Motor neuron (in vitro differentiated cells): ENCODE measurements around the gene MDN1. TPM values are rescaled to one million over a fixed set of nuclear protein-coding genes. Genes with fewer than 3 reads are reported as not detected.
"Not testable (repeated sequence)": the region's sequence is repeated elsewhere in the genome, so short reads cannot be mapped to it uniquely, and the experiment has no call there.

ENCODE experiments used
- ATAC-seq, 8 experiments: fragments of 200-7000 bp; cut with Tn5 transposase; replicated peaks in 6 of 8; 2 replicates each; pipeline ENCODE4 v1.8.0; 2021; ENCODE audit warnings: mild to moderate bottlenecking in 8 of 8, moderate library complexity in 8 of 8
- H3K27ac ChIP-seq, 2 donors: fragments of 250-450 bp; sonication (Bioruptor Pico); 2 replicates each; pipeline ENCODE4 v1.9.0; 2021; ENCODE audit warnings: antibody characterized with exemption in 2 of 2, mild to moderate bottlenecking in 2 of 2, moderate library complexity in 1 of 2
- H3K4me1 ChIP-seq, 2 donors: fragments of 250-450 bp; sonication (Bioruptor Pico); replicated peaks in 1 of 2; 2 replicates each; pipeline ENCODE4 v1.6.1; 2021; ENCODE audit warnings: antibody characterized with exemption in 2 of 2, mild to moderate bottlenecking in 2 of 2, moderate library complexity in 1 of 2
- H3K4me3 ChIP-seq, 5 donors: fragments of 250-450 bp; sonication (Bioruptor Pico); 2 replicates each; pipeline ENCODE4 v1.9.0; 2021; ENCODE audit warnings: antibody characterized with exemption in 5 of 5, mild to moderate bottlenecking in 5 of 5, moderate library complexity in 4 of 5
- WGBS, 10 experiments: fragments of 450-650 bp; shearing (Covaris generic); methylation state at CpG; one replicate each; pipeline ENCODE4 v1.0.0; 2022; 5-methylcytosine and 5-hydroxymethylcytosine counted together
- in situ Hi-C, 9 experiments: fragments of 400-800 bp; cut with MboI; loops; one replicate each; pipeline ENCODE4 v1.15.0; 2021; ENCODE audit warnings: low sequenced_read_pairs in 9 of 9, low pct_unique_long_range_greater_than_20kb in 2 of 9; ENCODE audit not compliant: unreplicated experiment in 9 of 9
- total RNA-seq, 8 experiments: library from RNA; unstranded; fragments of 300-600 nt; gene quantifications; 2 replicates each; pipeline versions ENCODE4 v1.2.3 to v1.2.4, GENCODE V29; 2022

The MDN1 gene
- total RNA-seq, 8 experiments from 2014 or later: 14.2 to 78.7 (median 24.6) TPM

GRCh38 chr6:89745096-89745495 lies 74.5 kb downstream of the MDN1 start:
- in situ Hi-C loops: no loop called here

DNA sequence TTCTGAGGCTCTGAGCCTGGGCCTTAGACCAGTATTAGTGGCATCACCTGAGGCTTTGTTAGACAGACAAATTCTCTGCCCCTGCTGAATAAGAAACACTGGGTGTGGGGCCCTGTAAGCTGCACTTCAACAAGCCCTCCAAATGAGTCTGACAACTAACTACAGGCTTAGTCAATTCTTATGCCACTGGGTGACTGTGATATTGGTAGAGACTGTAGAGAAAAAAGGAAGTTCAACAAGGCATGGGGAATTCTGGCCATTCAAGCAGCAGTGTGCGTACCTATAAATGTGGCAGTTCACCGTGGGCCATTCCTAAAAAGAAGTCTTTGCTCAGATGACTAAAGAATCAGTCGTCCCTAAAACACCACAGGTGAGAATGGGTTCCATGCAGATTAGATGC lies 82.7 kb downstream of the MDN1 start:
- Histone ChIP-seq H3K27ac (no peak overlapping the region), H3K4me3 (no peak overlapping the region), H3K4me1 (no peaks in the 10 kb centered on the region)
- no peak for ATAC-seq
- in situ Hi-C loops: no loop called here
- 86 to 100% (median 100%) methylated on average over 1 to 3 of the region's 3 CpGs; no CpG with 5 or more reads in 2 of the 10 experiments for WGBS, 10 experiments

More at GRCh38 chr6:89745096-89745495, 74.5 kb downstream of the MDN1 start:
- no peak for ATAC-seq
- H3K4me1 ChIP-seq: no peaks in the 10 kb centered on the region
- 84 to 100% (median 100%) methylated on average over 1 to 5 of the region's 5 CpGs; no CpG with 5 or more reads in 3 of the 10 experiments for WGBS, 10 experiments
- no peak overlapping the region for H3K4me3 ChIP-seq
- no peak overlapping the region for H3K27ac ChIP-seq

DNA sequence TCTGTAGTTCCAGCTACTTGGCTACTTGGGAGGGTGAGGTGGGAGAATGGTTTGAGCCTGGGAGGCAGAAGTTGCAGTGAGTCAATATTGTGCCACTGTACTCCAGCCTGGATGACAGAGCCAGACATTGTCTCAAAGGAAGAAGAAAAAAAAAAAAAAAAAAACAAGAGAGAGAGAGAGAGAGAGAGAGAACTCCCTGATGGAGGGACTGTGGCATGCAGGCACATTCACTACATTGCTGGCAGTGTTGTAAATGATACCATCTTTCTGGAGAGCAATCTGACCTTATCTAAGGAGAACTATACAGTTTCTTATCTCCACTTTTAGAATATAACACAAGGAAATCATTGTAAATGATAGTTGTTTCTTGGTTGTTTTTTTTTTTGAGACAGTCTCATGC lies 85.1 kb downstream of the MDN1 start:
- Histone ChIP-seq H3K27ac (no peak overlapping the region), H3K4me1 (no peaks in the 10 kb centered on the region), H3K4me3 (no peak overlapping the region)
- in situ Hi-C loops: no loop called here
- no peak for ATAC-seq

GRCh38 chr6:89731924-89732567 lies 87.5 kb downstream of the MDN1 start:
- in situ Hi-C loops: no loop called here
- Histone ChIP-seq H3K4me3 (no peak overlapping the region), H3K4me1 (no peaks in the 10 kb centered on the region), H3K27ac (no peak overlapping the region)
- ATAC-seq: no peak
- 80 to 100% (median 100%) methylated on average over 1 to 3 of the region's 3 CpGs; no CpG with 5 or more reads in 1 of the 10 experiments for WGBS, 10 experiments

GRCh38 chr6:89731262-89731661 lies 88.3 kb downstream of the MDN1 start:
- H3K4me3 ChIP-seq, H3K4me1 ChIP-seq, H3K27ac ChIP-seq, ATAC-seq, in situ Hi-C loops: not testable (repeated sequence)
- 83 to 92% (median 90%) methylated on average over 1 to 2 of the region's 2 CpGs; no CpG with 5 or more reads in 5 of the 10 experiments for WGBS, 10 experiments

GRCh38 chr6:89729818-89730217 lies 89.8 kb downstream of the MDN1 start:
- in situ Hi-C loops: no loop called here
- no peak overlapping the region for H3K27ac ChIP-seq
- 88 to 100% (median 100%) methylated on average over 1 of the region's 1 CpG; no CpG with 5 or more reads in 4 of the 10 experiments for WGBS, 10 experiments
- no peak overlapping the region for H3K4me3 ChIP-seq
- H3K4me1 ChIP-seq: no peaks in the 10 kb centered on the region
- peak in 2 of 8 experiments; percentile 38 to 63 for ATAC-seq

DNA sequence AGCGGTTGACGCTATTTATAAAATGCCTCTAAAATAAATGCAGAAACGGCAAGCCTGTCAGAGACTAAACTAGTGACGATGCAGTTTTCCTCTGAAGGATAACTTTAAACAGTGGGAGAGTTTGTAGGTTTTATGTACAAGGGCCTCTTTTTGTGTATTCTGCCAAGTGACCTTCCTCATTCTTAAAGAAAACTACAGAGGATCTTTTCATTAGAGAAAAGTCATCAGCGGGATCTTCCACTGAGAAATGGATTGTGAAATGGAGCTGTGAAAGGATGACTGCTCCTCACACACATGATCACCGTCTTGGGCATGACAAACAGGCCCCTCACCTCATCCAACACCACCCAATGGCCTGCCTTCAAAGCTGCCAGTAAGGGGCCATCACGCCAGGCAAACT lies 92.1 kb downstream of the MDN1 start:
- no peak overlapping the region for H3K27ac ChIP-seq
- no peak for ATAC-seq
- WGBS, 10 experiments: 84 to 100% (median 94%) methylated on average over 2 to 6 of the region's 7 CpGs
- H3K4me1 ChIP-seq: no peaks in the 10 kb centered on the region
- no peak overlapping the region for H3K4me3 ChIP-seq
- in situ Hi-C loops: no loop called here

DNA sequence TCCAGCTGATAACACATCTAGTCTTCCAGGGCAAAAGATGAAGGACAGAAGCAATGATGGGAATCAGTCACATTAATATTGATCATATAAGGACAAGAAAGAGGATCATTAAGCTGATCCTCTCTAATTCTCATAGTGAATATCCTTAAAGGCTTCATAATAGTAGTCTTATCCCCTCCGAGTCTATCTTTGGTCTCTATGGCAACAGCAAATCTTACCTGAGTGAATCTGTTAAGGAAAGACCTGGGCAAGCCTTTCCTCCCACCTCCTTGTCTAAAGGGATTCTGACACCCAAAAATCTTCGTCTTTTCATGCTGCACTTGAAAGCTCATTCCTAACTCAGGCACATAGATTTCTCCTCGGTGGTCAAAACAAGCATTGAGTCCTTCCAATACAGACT lies 94.6 kb downstream of the MDN1 start:
- no peaks in the 10 kb centered on the region for H3K4me1 ChIP-seq
- no peak overlapping the region for H3K4me3 ChIP-seq
- no peak overlapping the region for H3K27ac ChIP-seq
- in situ Hi-C loops: no loop called here
- no peak for ATAC-seq
- 80 to 100% (median 90%) methylated on average over 1 to 3 of the region's 3 CpGs; no CpG with 5 or more reads in 3 of the 10 experiments for WGBS, 10 experiments

GRCh38 chr6:89723046-89723445 lies 96.5 kb downstream of the MDN1 start:
- no peaks in the 10 kb centered on the region for H3K4me1 ChIP-seq
- ATAC-seq: no peak
- H3K4me3 ChIP-seq: no peak overlapping the region
- WGBS, 10 experiments: 95 to 100% (median 100%) methylated on average over 1 to 2 of the region's 2 CpGs; no CpG with 5 or more reads in 4 of the 10 experiments
- H3K27ac ChIP-seq: no peak overlapping the region
- in situ Hi-C loops: no loop called here

DNA sequence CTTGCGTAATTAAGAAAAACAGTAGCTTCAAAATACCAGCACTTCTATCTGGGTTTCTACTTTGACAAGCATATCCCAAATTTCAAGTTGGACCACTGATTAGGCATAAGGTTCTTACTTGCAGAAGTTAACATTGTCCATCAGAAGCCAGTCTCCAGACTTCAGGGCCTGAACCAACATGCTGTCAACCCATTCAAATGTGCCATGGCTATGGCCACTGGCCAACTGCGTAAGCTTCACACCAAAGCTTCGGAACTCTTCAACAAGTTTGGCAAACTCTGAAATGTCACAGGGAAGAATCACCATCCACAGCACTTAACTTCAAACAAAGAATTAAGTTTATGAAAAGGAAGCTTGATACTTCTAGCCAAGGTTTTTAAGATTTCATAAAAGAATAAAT lies 103.1 kb downstream of the MDN1 start:
- no peak overlapping the region for H3K4me3 ChIP-seq
- peaks cover 0 to 7% of the 10 kb centered on the region in 2 donors for H3K4me1 ChIP-seq
- H3K27ac ChIP-seq: no peak overlapping the region
- no peak for ATAC-seq
- in situ Hi-C loops: no loop called here
- WGBS, 10 experiments: 89 to 100% (median 100%) methylated on average over 1 to 3 of the region's 3 CpGs; no CpG with 5 or more reads in 3 of the 10 experiments

DNA sequence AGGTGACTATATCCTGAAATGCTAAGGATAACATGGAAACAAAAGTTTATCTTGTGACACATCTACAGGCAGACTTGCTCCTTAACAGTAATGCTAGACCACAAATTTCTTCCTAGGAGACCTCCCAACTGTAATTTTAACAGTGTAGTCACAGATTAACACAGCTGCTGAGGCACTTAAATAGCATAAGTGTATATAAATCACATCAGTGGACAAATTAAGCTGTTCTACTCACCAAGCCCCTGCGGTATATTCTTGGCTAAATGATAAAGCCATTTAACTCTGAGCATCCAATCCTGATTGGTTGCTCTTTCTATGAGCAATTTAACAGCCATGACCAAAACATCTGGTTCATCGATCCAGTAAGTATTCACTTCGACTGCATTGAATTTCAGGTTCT lies 107.8 kb downstream of the MDN1 start:
- Histone ChIP-seq H3K4me1 (peaks cover 0 to 8% of the 10 kb centered on the region in 2 donors), H3K4me3 (no peak overlapping the region), H3K27ac (no peak overlapping the region)
- peak in 2 of 8 experiments; percentile 35 to 48 for ATAC-seq
- in situ Hi-C loops: no loop called here
- 67 to 90% (median 83%) methylated on average over 1 to 3 of the region's 3 CpGs; no CpG with 5 or more reads in 1 of the 10 experiments for WGBS, 10 experiments

GRCh38 chr6:89708316-89708715 lies 111.3 kb downstream of the MDN1 start:
- no peak overlapping the region for H3K4me3 ChIP-seq
- WGBS, 10 experiments: 45 to 100% (median 72%) methylated on average over 1 to 4 of the region's 4 CpGs
- in situ Hi-C loops: no loop called here
- H3K27ac ChIP-seq: no peak overlapping the region
- peaks cover 0 to 8% of the 10 kb centered on the region in 2 donors for H3K4me1 ChIP-seq
- ATAC-seq: no peak

DNA sequence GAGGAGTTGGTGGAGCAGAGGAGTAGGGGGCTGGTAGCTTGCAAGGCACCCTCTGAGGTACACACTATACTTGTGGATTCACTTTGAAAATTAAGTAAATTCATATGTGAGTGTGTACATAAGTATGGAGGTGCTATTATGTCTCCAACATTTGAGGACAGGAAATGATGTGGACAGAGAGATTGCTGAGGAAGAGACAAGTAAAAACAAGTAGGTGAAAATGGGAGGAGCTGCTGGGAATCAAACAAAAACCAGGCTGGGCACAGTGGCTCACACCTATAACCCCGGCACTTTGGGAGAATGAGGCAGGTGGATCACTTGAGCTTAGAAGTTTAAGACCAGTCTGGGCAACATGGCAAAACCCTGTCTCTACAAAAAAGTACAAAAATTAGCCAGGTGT lies 111.8 kb downstream of the MDN1 start:
- in situ Hi-C loops: no loop called here
- H3K4me1 ChIP-seq: peaks cover 0 to 8% of the 10 kb centered on the region in 2 donors
- H3K4me3 ChIP-seq: no peak overlapping the region
- ATAC-seq: no peak
- WGBS, 10 experiments: 100% methylated on average over 1 of the region's 1 CpG; no CpG with 5 or more reads in 9 of the 10 experiments
- H3K27ac ChIP-seq: no peak overlapping the region

- no peak for ATAC-seq
- H3K4me1 ChIP-seq: no peaks in the 10 kb centered on the region
- H3K27ac ChIP-seq: no peak overlapping the region
- H3K4me3 ChIP-seq: no peak overlapping the region
- in situ Hi-C loops: no loop called here
Measured at GRCh38 chr6:89706121-89706520, 113.5 kb downstream of the MDN1 start.
